Effector CD4-positive, alpha-beta T cell (primary cell): Measurements from ENCODE around the gene MME. TPM values are rescaled to one million over a fixed set of nuclear protein-coding genes. Genes with fewer than 3 reads are reported as not detected.

Experiments used
- DNase-seq: peaks from one replicate; pipeline ENCODE4 v3.0.0-alpha.2; 2020
- total RNA-seq: gene quantifications from one replicate; lab custom pipeline; 2026; lab: John Stamatoyannopoulos, UW

Gene MME
- not detected for total RNA-seq

DNA sequence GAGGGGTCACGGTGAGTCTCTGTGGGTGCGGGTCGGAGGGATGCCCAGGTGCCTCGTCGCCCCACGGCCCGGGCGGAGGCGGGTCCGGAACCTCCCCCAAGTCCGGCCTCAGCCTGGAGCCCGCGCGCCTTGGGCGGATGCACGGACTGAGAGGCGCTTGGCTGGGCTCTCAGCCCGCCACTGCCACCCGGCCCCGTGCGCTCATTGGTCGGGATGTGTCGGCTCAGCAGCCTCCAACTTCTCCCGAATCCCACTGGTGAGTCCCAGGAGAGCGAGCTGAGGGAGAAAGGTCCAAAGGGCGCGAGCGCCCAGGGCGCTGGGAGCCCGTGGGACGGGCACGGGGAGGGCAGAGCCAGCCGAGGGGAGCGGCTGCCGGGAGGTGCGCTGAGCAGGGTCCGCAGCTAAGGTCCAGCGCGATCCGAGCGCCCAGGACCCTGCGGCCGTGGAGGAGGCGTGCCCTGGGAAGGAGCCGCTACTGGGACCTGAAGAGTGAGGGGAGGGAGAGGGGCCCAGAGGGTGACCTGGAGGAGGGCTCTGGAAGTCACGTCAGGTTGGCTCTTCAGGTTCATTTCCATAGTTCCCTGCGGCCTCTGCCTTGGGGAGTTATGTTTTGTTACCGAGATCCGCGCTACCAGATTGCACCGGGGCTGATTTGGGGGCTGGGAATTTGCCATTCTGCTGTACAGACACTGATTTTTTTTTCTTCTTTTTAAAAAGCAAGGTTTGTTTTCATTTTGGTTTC, at the start of gene MME:
Gene MME, plus strand, starts transcription at position 574 of the 742 bp plus-strand sequence. CDS start 3,849 bp downstream, outside the sequence.
- DNase-seq = no peak

DNA sequence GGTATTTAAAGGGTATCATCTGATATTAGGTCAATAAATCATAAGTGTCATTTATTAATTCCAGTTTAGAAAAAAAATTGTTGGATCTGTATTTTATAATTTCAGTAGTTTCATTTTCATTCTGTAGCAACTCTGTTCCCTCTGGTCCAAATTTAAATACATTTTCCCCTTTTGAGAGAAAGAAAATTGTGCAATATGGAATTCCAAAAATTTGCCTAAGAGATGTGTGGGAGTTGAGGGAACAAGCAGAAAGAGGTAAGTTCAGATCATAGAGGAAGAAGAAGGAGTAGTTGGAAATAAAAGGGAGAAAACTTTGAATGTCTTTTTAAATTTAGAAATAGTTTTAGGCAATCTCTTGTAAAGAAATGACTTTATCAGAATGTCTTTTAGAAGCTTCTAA, 48.9 kb upstream of the MME start:
- no peak for DNase-seq

DNA sequence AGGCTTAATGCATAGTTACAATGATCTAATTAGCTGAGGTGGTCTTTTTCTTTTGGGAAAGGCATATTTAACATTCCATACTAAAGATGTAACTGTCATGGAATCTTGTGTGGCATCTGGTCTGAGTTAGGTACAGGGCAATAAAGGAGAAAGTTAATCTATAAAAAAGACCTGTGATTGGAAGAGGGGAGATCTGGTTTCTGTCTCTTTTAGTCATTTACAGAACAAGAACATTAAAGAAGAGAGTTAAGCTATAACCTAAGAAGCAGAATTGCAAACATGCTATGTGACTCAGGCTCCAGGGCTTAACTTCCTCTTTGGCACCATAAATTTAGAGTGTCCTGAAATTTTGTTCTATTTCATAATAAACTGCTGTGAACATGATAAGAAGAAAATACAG, 47.2 kb upstream of the MME start:
- no peak for DNase-seq

DNA sequence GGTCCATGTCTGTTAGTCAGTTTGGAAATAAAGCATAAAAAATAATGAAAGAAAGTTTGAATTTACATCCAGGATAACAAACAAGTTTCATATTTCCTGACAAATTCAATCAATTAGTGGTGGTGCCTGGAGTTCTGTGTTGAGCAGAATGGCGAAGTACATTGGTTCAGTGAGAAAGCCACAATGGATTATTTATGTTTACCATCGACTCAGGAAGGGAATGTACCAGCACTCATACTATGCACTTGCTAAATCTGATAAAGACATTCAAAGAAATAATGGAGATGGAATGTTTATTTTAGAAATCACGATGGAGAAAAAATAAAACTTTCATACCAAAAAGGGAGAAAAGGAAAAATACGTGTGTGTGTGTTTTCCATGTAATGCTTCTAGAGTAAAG, 45.3 kb upstream of the MME start:
- DNase-seq = no peak

DNA sequence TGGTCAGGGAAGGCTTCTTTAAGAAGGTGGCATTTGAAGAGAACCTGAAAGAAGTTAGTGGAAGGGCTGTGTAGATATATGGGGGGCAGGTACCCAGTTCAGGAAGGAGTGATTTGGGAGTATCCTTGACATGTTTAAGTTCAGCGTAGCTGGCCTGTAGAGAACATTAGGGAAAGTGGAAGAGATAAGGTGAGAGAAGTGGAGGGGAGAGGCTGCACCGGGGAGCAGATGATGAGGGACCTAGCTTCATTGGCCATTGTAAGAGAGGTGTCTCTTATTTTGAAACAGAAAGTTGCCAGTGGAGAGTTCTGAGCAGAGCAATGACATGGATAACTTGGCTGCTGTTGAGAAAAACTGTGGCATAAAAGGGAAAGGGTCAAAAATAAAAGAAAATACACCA, 44.6 kb upstream of the MME start:
- DNase-seq = no peak

DNA sequence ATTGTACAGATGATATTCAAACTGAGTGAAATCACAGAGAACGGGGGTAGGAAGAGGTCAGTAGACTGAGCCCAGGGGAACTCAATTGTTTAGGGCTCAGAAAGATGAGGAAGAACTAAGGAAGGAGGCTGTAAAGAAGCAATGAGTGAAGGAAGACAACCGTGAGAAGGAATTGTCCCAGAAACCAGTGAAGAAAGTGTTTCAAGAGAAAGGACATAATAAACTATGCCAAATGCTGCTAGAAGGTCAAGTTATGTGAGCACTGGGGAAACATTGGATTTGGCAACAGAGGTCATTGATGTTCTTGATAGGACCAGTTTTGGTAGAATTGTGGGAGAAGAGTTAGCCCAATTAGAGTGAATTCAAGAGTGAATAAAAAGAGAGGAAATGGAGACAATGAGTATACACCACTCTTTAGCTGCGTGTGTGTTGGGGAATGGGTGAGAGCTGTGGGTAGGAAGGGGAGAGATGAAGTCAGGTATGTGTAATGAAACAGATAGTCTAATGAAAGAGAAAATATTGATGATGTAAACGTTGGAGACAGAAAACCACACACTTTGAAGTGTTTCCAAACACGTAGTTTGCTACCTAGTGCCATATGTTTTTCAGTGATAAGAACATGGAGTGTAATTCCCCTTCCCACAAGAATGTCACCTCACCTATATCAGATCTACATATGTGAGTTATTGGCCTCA, 42.5 kb upstream of the MME start:
- no peak for DNase-seq

DNA sequence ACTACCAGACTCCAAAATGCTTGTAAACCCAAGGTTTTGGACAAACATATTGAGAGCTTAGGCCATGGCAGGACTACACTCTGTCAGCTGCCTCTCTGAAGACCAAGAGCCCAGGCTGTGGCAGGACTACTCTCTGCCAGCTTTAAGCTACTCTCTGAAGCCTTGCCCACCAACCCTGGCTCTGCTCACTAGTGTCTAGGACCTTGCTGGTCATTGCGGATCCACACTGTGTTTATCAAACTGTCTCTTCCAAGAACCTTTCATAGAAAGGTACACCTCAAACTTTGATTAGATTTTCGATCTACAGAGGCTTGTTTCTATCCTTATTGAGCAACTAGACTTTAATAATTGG, 41.9 kb upstream of the MME start:
- DNase-seq = no peak

DNA sequence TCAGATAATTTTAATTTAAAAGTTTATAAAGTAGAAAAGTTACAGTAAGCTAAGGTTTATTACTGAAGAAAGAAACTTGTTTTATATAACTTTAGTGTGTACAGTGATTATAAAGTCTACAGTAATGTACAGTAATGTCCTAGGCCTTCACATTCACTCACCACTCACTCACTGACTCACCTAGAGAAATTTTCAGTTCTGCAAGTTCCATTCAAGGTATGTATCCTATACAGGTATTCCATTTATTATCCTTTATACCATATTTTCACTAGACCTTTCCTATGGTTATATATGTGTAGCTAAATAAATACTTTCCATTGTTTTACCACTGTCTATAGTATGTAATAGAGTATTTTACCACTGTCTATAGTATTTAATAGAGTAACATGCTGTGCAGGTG, 33.2 kb upstream of the MME start:
- DNase-seq = no peak

DNA sequence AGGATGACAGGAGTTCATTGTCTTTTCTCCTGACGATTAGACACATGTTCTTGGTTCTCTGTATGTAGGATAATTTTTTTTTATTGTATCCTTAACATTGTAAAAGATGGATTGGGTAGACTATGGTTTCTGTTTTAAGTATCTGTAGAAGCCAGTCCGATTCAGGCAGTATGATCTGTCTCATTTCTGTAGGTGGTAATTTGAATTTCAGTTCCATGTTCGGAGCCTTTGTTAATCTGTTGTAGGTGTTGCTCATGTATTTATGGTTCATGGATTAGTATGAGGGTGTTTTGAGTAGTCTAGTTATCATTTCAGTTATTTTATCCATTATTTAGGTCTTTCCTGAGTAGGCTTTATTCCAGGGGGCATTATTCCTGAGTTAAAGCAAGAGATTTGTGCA, 32.4 kb upstream of the MME start:
- no peak for DNase-seq

DNA sequence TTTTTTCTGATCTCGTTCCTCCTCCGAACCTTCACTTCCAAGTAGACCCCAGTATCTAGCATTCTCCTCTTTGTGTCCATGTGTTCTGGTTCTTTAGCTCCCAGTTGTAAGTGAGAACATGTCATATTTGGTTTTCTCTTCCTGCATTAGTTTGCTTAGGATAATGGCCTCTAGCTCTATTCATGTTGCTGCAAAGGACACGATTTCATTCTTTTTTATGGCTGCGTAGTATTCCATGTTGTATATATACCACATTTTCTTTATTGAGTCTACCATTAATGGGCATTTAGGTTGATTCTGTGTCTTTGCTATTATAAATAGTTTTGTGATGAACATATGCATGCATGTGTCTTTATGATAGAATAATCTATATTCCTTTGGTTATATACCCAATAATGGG, 30.2 kb upstream of the MME start:
- no peak for DNase-seq

DNA sequence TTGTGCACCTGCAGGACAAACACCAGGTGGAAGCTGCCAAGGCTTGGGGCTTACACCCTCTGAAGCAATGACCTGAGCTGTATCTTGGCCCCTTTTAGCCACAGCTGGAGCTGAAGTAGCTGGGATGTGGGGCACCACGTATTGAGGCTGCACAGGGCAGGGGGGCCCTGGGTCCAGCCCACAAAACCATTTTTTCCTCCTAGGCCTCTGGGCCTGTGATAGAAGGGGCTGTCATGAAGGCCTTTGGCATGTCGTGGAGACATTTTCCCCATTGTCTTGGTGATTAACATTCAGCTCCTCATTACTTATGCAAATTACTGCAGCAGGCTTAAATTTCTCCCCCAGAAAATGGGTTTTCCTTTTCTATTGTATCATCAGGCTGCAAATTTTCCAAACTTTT, 27.6 kb upstream of the MME start:
- DNase-seq = no peak

DNA sequence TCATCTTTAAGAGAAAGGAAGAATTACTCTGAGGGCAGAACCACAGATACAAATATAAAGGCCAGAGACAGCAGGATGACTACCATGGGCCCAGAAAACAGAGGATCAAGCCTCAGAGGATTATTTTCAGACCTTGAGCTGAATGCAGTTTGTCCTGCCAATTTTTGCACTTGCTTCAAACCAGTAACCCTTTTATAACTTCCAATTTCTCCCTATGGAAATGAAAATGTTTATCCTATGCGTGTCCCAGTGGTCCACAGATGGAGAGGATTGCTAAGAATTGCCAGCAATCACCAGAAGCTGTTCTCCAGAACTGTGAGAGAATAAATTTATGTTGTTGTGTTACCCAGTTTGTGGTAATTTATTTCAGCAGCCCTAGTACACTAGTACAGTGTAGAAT, 26.4 kb upstream of the MME start:
- DNase-seq = no peak

DNA sequence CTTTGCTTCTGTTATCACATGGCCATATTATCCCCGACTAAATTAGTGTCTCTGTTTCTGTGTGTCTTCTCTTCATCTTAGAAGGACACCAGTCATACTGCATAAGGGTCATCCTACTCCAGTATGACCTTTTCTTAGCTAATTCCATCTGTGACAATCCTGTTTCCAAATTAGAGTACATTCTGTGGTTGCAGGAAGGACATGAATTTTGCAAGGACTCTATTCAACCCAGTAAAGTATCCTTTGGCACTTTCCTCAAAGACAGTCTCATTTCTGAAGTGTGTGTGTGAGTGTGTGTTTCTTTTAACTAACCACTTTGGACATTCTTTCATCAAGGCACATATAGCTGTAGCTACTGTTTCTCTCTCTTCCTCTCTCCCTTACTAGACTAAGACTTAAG, 15.2 kb upstream of the MME start:
- no peak for DNase-seq

DNA sequence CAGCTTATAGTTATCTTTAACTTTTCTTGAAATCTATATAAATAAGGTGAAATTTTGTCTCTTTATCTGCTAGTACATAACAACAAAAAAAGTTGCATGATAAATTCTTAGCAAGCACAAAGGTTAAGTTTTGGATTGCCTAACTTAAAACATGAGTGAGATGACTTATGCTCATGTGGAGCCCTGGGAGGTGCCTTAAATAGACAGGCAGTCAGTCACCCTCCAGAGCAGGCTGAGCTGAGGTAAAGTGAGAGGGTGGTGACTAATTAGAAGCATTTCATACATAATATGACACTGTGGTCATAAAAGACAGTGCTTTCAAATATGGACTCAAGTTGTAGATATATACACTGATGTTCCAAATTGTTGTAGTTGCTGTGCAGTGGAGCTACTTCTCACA, 14.6 kb upstream of the MME start:
- DNase-seq = no peak

DNA sequence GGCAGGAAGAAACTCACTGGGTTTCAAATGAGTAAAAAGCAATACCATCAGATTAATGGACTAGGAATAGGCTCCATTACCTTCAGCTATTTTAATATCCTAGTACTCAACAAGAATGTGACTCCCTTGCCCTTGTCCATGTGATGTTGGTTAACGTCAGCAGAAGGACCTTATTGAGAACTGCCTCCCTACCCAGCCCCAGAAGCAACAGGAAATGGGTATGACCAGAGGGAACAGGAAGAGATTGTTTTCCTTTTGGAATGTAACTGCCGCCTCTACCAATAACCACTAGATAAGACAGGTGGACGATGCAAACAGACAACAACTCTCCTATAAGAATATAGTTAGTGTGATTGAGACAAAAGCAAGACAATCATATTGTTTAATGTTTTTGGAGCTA, 10.4 kb upstream of the MME start:
- no peak for DNase-seq

DNA sequence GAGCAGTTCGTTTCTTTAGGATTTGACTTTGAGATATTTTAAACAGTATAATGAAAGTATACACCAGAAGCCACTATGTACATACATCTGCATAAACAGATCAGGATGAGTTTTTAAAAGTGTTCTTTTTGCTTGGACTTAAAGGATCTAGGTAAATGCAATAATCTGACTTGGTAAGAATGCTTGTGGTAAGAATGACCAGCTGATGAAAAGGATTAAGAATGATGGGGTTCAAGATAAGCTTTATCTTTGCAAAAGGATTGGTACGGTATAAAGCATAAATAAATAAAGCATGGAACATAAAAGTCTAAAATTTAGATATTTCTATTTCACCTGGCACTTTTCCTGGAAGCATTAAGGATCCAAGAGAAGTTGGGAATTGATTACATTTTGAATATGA, 9.8 kb upstream of the MME start:
- no peak for DNase-seq

DNA sequence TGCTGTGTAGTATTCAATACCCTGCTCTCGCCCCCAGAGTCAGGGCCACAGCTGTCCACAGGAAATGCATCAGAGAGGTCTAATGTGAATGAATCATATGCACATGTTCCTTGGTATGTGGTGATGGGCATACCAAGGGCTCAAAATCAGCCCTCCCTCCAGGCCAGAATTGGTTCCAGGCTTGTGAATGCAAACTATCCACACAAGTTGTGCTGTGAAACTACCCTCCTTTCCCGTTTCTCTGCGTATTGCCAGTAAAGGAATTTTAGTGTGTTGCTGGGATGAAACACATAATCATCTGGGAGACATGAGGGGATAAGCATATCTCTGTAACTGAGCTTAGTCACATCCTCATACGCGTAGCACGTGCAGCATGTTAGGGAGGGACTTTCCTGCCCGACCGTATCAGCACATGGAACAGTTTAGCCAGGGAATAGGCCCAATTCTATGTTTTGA, 9.2 kb upstream of the MME start:
- DNase-seq = no peak

DNA sequence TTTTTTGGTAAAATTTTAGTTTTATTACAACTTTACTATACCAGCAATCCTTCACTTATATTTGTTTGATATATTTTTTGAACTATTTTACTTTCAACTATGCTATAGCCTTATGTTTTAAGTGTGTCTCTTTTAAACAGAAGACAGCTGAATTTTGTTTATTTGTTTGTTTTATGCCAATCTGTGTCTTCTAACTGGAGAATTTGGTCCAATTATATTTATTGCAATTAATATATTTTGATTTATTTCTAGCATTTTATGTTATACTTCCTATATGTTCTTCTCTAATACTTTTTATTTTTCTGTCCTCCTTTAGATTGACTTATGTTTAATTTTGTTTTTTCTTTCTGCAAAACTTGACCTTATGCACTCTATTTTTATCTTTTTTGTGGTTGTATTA, 4.9 kb upstream of the MME start:
- no peak for DNase-seq

DNA sequence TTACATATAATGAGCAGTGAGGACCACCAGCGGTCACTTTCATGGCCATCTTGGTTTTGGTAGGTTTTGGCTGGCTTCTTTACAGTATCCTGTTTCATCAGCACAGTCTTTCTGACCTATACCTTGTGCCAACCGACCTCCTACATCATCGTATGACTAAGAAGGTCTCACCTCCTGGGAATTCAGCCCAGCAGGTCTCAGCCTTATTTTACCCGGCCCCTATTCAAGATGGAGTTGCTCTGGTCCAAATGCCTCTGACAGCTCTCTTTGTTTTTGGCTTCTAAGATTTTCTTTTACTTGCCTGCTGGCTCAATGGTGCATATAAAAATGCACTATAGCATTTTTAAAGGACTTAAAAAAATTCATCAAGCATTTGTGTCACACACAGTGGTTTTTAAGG, 3.2 kb upstream of the MME start:
- DNase-seq = no peak

DNA sequence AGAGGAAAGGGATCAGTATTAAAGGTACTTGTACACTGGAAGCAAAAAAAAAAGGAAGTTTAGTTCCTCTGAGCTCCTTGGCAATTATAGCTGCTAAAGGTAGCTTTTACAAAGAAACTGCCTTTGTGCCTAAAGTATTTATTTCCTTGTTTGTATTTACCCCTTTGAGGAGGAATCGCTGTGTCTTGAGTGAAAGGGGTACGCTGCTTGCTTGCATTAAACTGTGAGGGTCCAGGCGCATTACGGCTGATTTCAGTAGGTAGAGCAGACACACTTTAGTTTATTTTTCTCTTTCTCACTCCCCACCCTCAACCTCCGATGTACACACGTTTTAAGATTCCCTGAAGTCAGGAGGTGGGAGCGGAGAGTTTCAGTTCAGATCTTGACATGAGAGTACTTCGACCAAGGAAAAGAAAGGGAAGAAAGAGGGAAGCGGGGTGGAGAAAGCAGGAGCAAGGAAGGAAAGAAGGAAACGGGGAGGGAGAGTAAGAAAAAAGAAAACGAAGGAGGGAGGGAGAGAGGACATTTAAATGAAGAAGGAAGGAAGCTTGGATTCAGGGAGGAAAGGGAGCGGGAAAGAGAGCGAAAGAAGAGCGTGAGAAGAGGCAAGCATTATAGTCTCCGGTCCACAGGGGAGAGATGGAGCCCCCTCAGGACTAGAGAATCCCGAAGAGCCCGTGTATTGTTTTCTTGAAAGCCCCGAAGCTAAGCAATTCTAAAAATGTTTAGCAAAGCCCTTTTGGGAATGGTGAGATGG, 1.2 kb upstream of the MME start:
- DNase-seq = no peak

DNA sequence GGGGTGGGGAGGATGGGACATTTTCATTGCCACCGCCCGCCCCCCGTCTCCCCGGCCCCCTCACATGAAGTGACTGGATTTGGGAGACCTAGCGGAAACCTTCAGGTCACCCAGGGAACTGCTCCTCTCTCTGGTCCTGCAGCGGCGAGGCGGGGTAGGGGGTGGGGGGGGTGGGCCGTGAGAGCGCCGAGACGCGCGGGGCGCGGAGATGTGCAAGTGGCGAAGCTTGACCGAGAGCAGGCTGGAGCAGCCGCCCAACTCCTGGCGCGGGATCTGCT, 712 bp upstream of the MME start:
- DNase-seq = no peak

DNA sequence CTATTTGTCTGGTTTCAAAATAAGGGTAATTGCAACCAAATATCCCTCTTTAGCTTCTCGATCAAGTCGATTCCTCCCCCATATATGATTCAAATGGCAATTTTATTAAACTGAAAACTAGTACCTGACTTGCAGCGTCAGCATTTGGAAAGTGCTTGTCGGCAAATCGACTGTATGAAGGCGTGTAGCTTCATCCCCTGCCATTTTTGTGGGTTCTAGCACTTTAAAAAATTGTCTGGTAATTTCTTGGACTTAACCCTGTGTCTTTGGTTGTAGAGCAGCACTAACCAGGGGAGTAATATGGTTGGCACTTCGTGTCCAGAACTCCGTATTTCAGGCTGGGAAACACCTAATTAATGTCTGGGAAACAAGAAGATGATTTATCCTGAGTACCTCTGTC, 573 bp downstream of the MME start:
- no peak for DNase-seq

DNA sequence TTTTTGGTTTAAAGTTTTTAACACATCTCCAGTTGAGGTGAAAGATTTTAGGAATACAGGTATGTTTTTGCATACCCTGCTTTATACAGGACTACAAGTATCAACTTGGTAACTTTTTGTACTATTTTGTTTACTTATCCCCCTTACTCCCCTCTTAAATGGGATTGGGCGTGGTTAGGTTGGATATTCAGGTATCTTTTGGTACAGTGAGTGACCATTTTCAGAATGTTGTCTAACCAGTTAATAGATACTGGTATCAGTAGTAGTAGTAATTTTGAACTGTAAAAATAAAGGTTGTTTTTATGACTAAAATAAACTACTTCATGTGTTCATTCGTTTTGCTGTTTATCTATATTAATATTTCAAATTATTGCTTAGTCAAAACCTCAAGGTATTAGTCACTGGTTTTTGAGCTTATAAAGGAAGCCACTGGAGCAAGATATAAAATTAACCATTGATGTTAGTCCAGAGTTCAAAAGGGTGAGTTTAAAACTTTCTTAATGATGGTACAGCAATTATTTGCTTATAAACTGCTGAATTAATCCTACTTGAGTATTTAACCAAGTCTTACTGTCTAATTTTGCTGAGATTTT, 3.3 kb downstream of the MME start:
- no peak for DNase-seq

DNA sequence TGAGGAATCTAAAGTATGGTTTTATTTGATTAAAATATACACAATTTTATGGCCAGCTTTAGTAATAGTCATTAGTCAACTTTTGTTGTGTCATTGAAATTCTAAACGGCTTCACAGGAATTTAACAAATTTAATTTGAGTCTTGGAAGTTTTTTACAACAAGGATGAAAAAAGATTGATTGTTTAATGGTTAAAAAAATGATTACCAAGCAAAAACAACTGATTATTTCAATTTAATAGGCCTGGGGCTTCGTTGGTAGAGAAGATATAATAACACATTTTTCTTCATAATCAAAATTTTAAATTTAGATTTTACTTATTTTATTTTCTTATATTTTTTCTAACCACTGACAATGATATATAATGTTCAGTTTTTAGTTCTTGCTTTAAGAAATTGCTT, 4.4 kb downstream of the MME start:
- DNase-seq = no peak
